GM12892 (cell line): ENCODE data around the gene OXT.

Source experiments
- POLR2A ChIP-seq: IDR thresholded peaks from 2 replicates; pipeline ENCODE4 v1.6.1; 2011; ENCODE audit warnings: low read depth, low read length, control low read depth
- POLR2AphosphoS5 ChIP-seq: IDR thresholded peaks from 2 replicates; pipeline ENCODE4 v1.6.1; 2011; ENCODE audit warnings: low read depth, low read length, control low read depth
- TAF1 ChIP-seq: IDR thresholded peaks from 2 replicates; pipeline ENCODE4 v1.6.1; 2011; ENCODE audit warnings: low read depth, mild to moderate bottlenecking, control low read depth, low read length, borderline replicate concordance

- TF ChIP-seq POLR2A (no peak), POLR2AphosphoS5 (no peak), TAF1 (no peak)
Observed at GRCh38 chr20:3111995-3112394, 40.6 kb downstream of the OXT start.
